Measurements from ENCODE around the gene GUCY2F. TPM values are rescaled to one million over a fixed set of nuclear protein-coding genes. Genes with fewer than 3 reads are reported as not detected.

GUCY2F gene
- polyA plus RNA-seq, 1 donor (not counting 4 experiments of a cell fraction or from before 2014, with no cell fraction given), result not detected

- no peaks in the 10 kb centered on the region for H4K20me1 ChIP-seq (ENCODE audit: control insufficient read depth, extremely low read depth, insufficient read depth, low read length)
- H3K9me1 ChIP-seq (ENCODE audit: control insufficient read depth, extremely low read depth, insufficient read depth, low read length), result no peaks in the 10 kb centered on the region
- no peaks in the 10 kb centered on the region for H3K36me3 ChIP-seq (ENCODE audit: control insufficient read depth in 2 of 2, extremely low read depth in 1 of 2, insufficient read depth in 2 of 2, low read length in 2 of 2)
- no peak for TF ChIP-seq CTCF (optimal IDR thresholded peaks at IDR 0.05 in 1 of 3, IDR thresholded peaks at IDR 0.05 in 1 of 3, conservative IDR thresholded peaks at IDR 0.05 in 1 of 3; ENCODE audit: extremely low read depth in 1 of 3, insufficient read depth in 2 of 3, low read length in 3 of 3)
- TF ChIP-seq EZH2 (IDR thresholded peaks at IDR 0.05; ENCODE audit: low read length), result no peak
- H3K4me1 ChIP-seq (ENCODE audit: control insufficient read depth, extremely low read depth, insufficient read depth, low read length), result no peaks in the 10 kb centered on the region
- H3K27me3 ChIP-seq (ENCODE audit: control insufficient read depth, extremely low read depth, insufficient read depth, low read length), result peaks cover 3% of the 10 kb centered on the region
- no peak overlapping the region for H3K9ac ChIP-seq (ENCODE audit: control insufficient read depth, extremely low read depth, insufficient read depth, low read length)
- no peak overlapping the region for H3K4me3 ChIP-seq (ENCODE audit: control insufficient read depth in 2 of 3, extremely low read depth in 1 of 3, insufficient read depth in 2 of 3, low read depth in 1 of 3, low read length in 3 of 3)
- DNase-seq (ENCODE audit: low read depth, low spot score) (no peak), FAIRE-seq (no peak)
- H3K9me3 ChIP-seq (ENCODE audit: control insufficient read depth, low read depth, low read length), result no peaks in the 10 kb centered on the region
- H2AFZ ChIP-seq (ENCODE audit: control insufficient read depth, low read length), result no peak overlapping the region
- no peak overlapping the region for H3K27ac ChIP-seq (ENCODE audit: control insufficient read depth, insufficient read depth, low read length)
- no peaks in the 10 kb centered on the region for H3K79me2 ChIP-seq (ENCODE audit: control insufficient read depth, insufficient read depth, low read length)
- no peak overlapping the region for H3K4me2 ChIP-seq (ENCODE audit: control insufficient read depth, extremely low read depth, insufficient read depth, low read depth, low read length)
- dilution Hi-C loops (cut with MboI; ENCODE audit: extremely low pct_ligation_motif_present, low sequenced_read_pairs), result no loop called here
These were observed 17.7 kb downstream of the GUCY2F start for GRCh38 chrX:109464231-109464630.

- no peak overlapping the region for H3K4me2 ChIP-seq (ENCODE audit: control insufficient read depth, extremely low read depth, insufficient read depth, low read depth, low read length)
- H3K9me3 ChIP-seq (ENCODE audit: control insufficient read depth, low read depth, low read length), result no peaks in the 10 kb centered on the region
- DNase-seq (ENCODE audit: low read depth, low spot score) (no peak), FAIRE-seq (no peak)
- no peaks in the 10 kb centered on the region for H3K9me1 ChIP-seq (ENCODE audit: control insufficient read depth, extremely low read depth, insufficient read depth, low read length)
- H3K4me1 ChIP-seq (ENCODE audit: control insufficient read depth, extremely low read depth, insufficient read depth, low read length), result no peaks in the 10 kb centered on the region
- H3K79me2 ChIP-seq (ENCODE audit: control insufficient read depth, insufficient read depth, low read length), result no peaks in the 10 kb centered on the region
- H3K27me3 ChIP-seq (ENCODE audit: control insufficient read depth, extremely low read depth, insufficient read depth, low read length), result peaks cover 3% of the 10 kb centered on the region
- no peak overlapping the region for H3K9ac ChIP-seq (ENCODE audit: control insufficient read depth, extremely low read depth, insufficient read depth, low read length)
- H3K36me3 ChIP-seq (ENCODE audit: control insufficient read depth in 2 of 2, extremely low read depth in 1 of 2, insufficient read depth in 2 of 2, low read length in 2 of 2), result no peaks in the 10 kb centered on the region
- H4K20me1 ChIP-seq (ENCODE audit: control insufficient read depth, extremely low read depth, insufficient read depth, low read length), result no peaks in the 10 kb centered on the region
- no peak overlapping the region for H3K4me3 ChIP-seq (ENCODE audit: control insufficient read depth in 2 of 3, extremely low read depth in 1 of 3, insufficient read depth in 2 of 3, low read depth in 1 of 3, low read length in 3 of 3)
- dilution Hi-C loops (cut with MboI; ENCODE audit: extremely low pct_ligation_motif_present, low sequenced_read_pairs), result no loop called here
- H2AFZ ChIP-seq (ENCODE audit: control insufficient read depth, low read length), result no peak overlapping the region
- H3K27ac ChIP-seq (ENCODE audit: control insufficient read depth, insufficient read depth, low read length), result no peak overlapping the region
- no peak for TF ChIP-seq CTCF (optimal IDR thresholded peaks at IDR 0.05 in 1 of 3, IDR thresholded peaks at IDR 0.05 in 1 of 3, conservative IDR thresholded peaks at IDR 0.05 in 1 of 3; ENCODE audit: extremely low read depth in 1 of 3, insufficient read depth in 2 of 3, low read length in 3 of 3)
- TF ChIP-seq EZH2 (IDR thresholded peaks at IDR 0.05; ENCODE audit: low read length), result no peak
These were observed 18.1 kb downstream of the GUCY2F start for GRCh38 chrX:109463784-109464183.

Measured in keratinocyte (primary cell).